NCI-H2196 treated with DMSO at 0.1 percent for 48 hours (cell line): ENCODE data around the gene CDKN1A.
"Not testable (repeated sequence)": the region's sequence is repeated elsewhere in the genome, so short reads cannot be mapped to it uniquely, and the experiment has no call there.

Experiments used
- DNase-seq: peaks from one replicate; lab custom pipeline; 2025; ENCODE audit not compliant: unreplicated experiment; lab: John Stamatoyannopoulos, UW

Gene CDKN1A

GRCh38 chr6:36678488-36679042, at the start of gene CDKN1A:
Gene CDKN1A (plus strand): TSS chr6:36678714. CDS start chr6:36684102, 5,388 bp downstream.
- DNase-seq: peak; percentile 89

GRCh38 chr6:36629784-36630183, 48.7 kb upstream of the CDKN1A start:
- no peak for DNase-seq

GRCh38 chr6:36631326-36632011, 47.0 kb upstream of the CDKN1A start:
- no peak for DNase-seq

- no peak for DNase-seq
These were observed 45.1 kb upstream of the CDKN1A start for GRCh38 chr6:36633370-36633769.

GRCh38 chr6:36633915-36634314, 44.6 kb upstream of the CDKN1A start:
- peak; percentile 68 for DNase-seq

- DNase-seq: no peak
These were observed 44.0 kb upstream of the CDKN1A start for GRCh38 chr6:36634317-36635108.

- no peak for DNase-seq
These were observed 42.2 kb upstream of the CDKN1A start for GRCh38 chr6:36636283-36636682.

- no peak for DNase-seq
These were observed 41.7 kb upstream of the CDKN1A start for GRCh38 chr6:36636687-36637418.

- no peak for DNase-seq
These were observed 39.9 kb upstream of the CDKN1A start for GRCh38 chr6:36638579-36638978.

GRCh38 chr6:36639171-36639808, 39.2 kb upstream of the CDKN1A start:
- DNase-seq: no peak

GRCh38 chr6:36641543-36641942, 37.0 kb upstream of the CDKN1A start:
- no peak for DNase-seq

- peak; percentile 6 for DNase-seq
These were observed 35.3 kb upstream of the CDKN1A start for GRCh38 chr6:36642913-36643817.

GRCh38 chr6:36643977-36644376, 34.5 kb upstream of the CDKN1A start:
- DNase-seq: no peak

GRCh38 chr6:36649086-36649485, 29.4 kb upstream of the CDKN1A start:
- DNase-seq: no peak

- no peak for DNase-seq
These were observed 28.6 kb upstream of the CDKN1A start for GRCh38 chr6:36649701-36650484.

GRCh38 chr6:36650848-36651478, 27.6 kb upstream of the CDKN1A start:
- DNase-seq: no peak

GRCh38 chr6:36651659-36652379, 26.7 kb upstream of the CDKN1A start:
- no peak for DNase-seq

- DNase-seq: not testable (repeated sequence)
These were observed 24.0 kb upstream of the CDKN1A start for GRCh38 chr6:36654469-36654868.
